H1 (cell line): Measurements from ENCODE around the gene HDAC9. TPM values are rescaled to one million over a fixed set of nuclear protein-coding genes. Genes with fewer than 3 reads are reported as not detected.

Source experiments
- CTCF ChIA-PET: fragments of 300-600 bp; sonication (Branson Sonifier 250); formaldehyde crosslinking; loops from one replicate; lab custom pipeline; 2021; ENCODE audit not compliant: partially characterized antibody; lab: Charles Lee
- POLR2A ChIA-PET: fragments of 300-600 bp; sonication (Branson Sonifier 250); formaldehyde crosslinking; loops from one replicate; lab custom pipeline; 2021; ENCODE audit warnings: inconsistent platforms; ENCODE audit not compliant: partially characterized antibody; lab: Charles Lee
- DNase-seq, 2 experiments: peaks; one replicate each; pipeline versions ENCODE4 v3.0.0 to v3.0.0-alpha.2; 2010 to 2022; ENCODE audit warnings: low spot score in 2 of 2, low read depth in 1 of 2, mixed read lengths in 1 of 2
- FAIRE-seq: peaks from 2 replicates; lab custom pipeline; 2011; peaks lifted over from hg19 to GRCh38; lab: Jason Lieb, UNC
- H2AFZ ChIP-seq: 2 replicates; pipeline ENCODE4 v1.8.1; 2012; ENCODE audit warnings: low read length, inconsistent platforms
- H2AK5ac ChIP-seq: 2 replicates; pipeline ENCODE4 v1.6.1; 2013; ENCODE audit warnings: low read depth, low read length
- H2BK120ac ChIP-seq: replicated peaks from 2 replicates; pipeline ENCODE3; 2013; ENCODE audit warnings: low read depth, low read length, inconsistent platforms
- H2BK12ac ChIP-seq: 2 replicates; pipeline ENCODE4 v1.6.1; 2013; ENCODE audit warnings: low read depth, low read length
- H2BK15ac ChIP-seq: 2 replicates; pipeline ENCODE4 v1.6.1; 2013; ENCODE audit warnings: low read length
- H2BK20ac ChIP-seq: 2 replicates; pipeline ENCODE4 v1.6.1; 2013; ENCODE audit warnings: low read length
- H2BK5ac ChIP-seq: 2 replicates; pipeline ENCODE4 v1.6.1; 2013; ENCODE audit warnings: low read depth, low read length
- H3K14ac ChIP-seq: 2 replicates; pipeline ENCODE4 v1.6.1; 2013; ENCODE audit warnings: inconsistent platforms; ENCODE audit not compliant: insufficient read length
- H3K18ac ChIP-seq: 2 replicates; pipeline ENCODE4 v1.6.1; 2013; ENCODE audit warnings: low read length; ENCODE audit errors: extremely low read depth
- H3K23ac ChIP-seq: 2 replicates; pipeline ENCODE4 v1.6.1; 2013; ENCODE audit warnings: inconsistent platforms; ENCODE audit not compliant: insufficient read length
- H3K23me2 ChIP-seq: 2 replicates; pipeline ENCODE4 v1.6.1; 2013; ENCODE audit warnings: low read depth, low read length
- H3K27ac ChIP-seq: 2 replicates; pipeline ENCODE4 v1.6.1; 2011; ENCODE audit warnings: low read depth, low read length, inconsistent platforms
- H3K27me3 ChIP-seq, 4 experiments: replicated peaks in 1 of 4; 1 replicate in 1 of 4; 2 replicates in 3 of 4; pipeline versions ENCODE4 v1.6.1 to v1.8.1; 2011 to 2013; ENCODE audit warnings: low read length in 3 of 4, mild to moderate bottlenecking in 3 of 4, inconsistent platforms in 2 of 4, mixed read lengths in 2 of 4, moderate library complexity in 1 of 4; ENCODE audit not compliant: control insufficient read depth in 3 of 4, insufficient read depth in 3 of 4; ENCODE audit errors: extremely low read depth in 1 of 4
- H3K36me3 ChIP-seq, 4 experiments: 2 replicates each; pipeline versions ENCODE4 v1.6.1 to v1.8.1; 2011 to 2013; ENCODE audit warnings: mild to moderate bottlenecking in 4 of 4, low read length in 3 of 4, moderate library complexity in 2 of 4, control low read depth in 1 of 4, inconsistent platforms in 1 of 4; ENCODE audit not compliant: insufficient read depth in 4 of 4, control insufficient read depth in 2 of 4
- H3K4ac ChIP-seq: replicated peaks from 2 replicates; pipeline ENCODE3; 2013; ENCODE audit warnings: low read length, low read depth, mixed read lengths, inconsistent platforms; ENCODE audit not compliant: insufficient read length
- H3K4me1 ChIP-seq, 4 experiments: replicated peaks in 1 of 4; 1 replicate in 1 of 4; 2 replicates in 3 of 4; pipeline versions ENCODE4 v1.6.1 to v1.8.1; 2011 to 2013; ENCODE audit warnings: low read length in 3 of 4, inconsistent platforms in 2 of 4, mixed read lengths in 1 of 4; ENCODE audit not compliant: insufficient read depth in 4 of 4, control insufficient read depth in 3 of 4
- H3K4me2 ChIP-seq, 2 experiments: 2 replicates each; pipeline versions ENCODE4 v1.6.1 to v1.8.1; 2011 to 2013; ENCODE audit warnings: low read depth in 2 of 2, low read length in 2 of 2, control low read depth in 1 of 2, inconsistent platforms in 1 of 2, mild to moderate bottlenecking in 1 of 2; ENCODE audit not compliant: insufficient read depth in 1 of 2
- H3K4me3 ChIP-seq, 4 experiments: fragments of 200-600, 300-600 bp in 1 of 4; sonication (generic), shearing (Covaris generic), sonication (Bioruptor Twin) in 1 of 4; 2 replicates each; pipeline versions ENCODE4 v1.5.1 to v1.8.1; 2011 to 2016; ENCODE audit warnings: low read length in 4 of 4, low read depth in 3 of 4, control low read depth in 2 of 4, inconsistent platforms in 2 of 4, mild to moderate bottlenecking in 2 of 4, mixed read lengths in 1 of 4, moderate library complexity in 1 of 4; ENCODE audit not compliant: insufficient read depth in 2 of 4; ENCODE audit errors: extremely low read depth in 1 of 4
- H3K56ac ChIP-seq: replicated peaks from 2 replicates; pipeline ENCODE3; 2013; ENCODE audit warnings: low read depth, mild to moderate bottlenecking, mixed read lengths, low read length, inconsistent platforms; ENCODE audit not compliant: insufficient read length
- H3K79me1 ChIP-seq: 2 replicates; pipeline ENCODE4 v1.6.1; 2013; ENCODE audit warnings: low read depth, low read length, control low read depth
- H3K79me2 ChIP-seq, 2 experiments: 2 replicates each; pipeline versions ENCODE4 v1.6.1 to v1.8.1; 2012 to 2013; ENCODE audit warnings: low read length in 2 of 2, mild to moderate bottlenecking in 2 of 2, inconsistent platforms in 1 of 2; ENCODE audit not compliant: insufficient read depth in 2 of 2, control insufficient read depth in 1 of 2
- H3K9ac ChIP-seq, 4 experiments: replicated peaks in 1 of 4; 1 replicate in 1 of 4; 2 replicates in 3 of 4; pipeline versions ENCODE4 v1.6.1 to v1.8.1; 2011 to 2013; ENCODE audit warnings: low read depth in 3 of 4, low read length in 3 of 4, control low read depth in 2 of 4, mild to moderate bottlenecking in 2 of 4, moderate library complexity in 2 of 4, inconsistent platforms in 1 of 4; ENCODE audit errors: extremely low read depth in 1 of 4
- H3K9me3 ChIP-seq, 2 experiments: 2 replicates each; pipeline versions ENCODE4 v1.6.1 to v1.8.1; 2012 to 2013; ENCODE audit warnings: mild to moderate bottlenecking in 2 of 2, moderate library complexity in 2 of 2, control low read depth in 1 of 2, inconsistent platforms in 1 of 2, low read depth in 1 of 2, low read length in 1 of 2, mixed read lengths in 1 of 2; ENCODE audit not compliant: insufficient read depth in 2 of 2
- H4K20me1 ChIP-seq, 2 experiments: replicated peaks in 1 of 2; 2 replicates each; pipeline versions ENCODE3 to v1.8.1; 2011 to 2013; ENCODE audit warnings: inconsistent platforms in 2 of 2, low read length in 2 of 2, mild to moderate bottlenecking in 1 of 2; ENCODE audit not compliant: insufficient read depth in 2 of 2, control insufficient read depth in 1 of 2
- H4K5ac ChIP-seq: 2 replicates; pipeline ENCODE4 v1.6.1; 2013; ENCODE audit warnings: low read length, low read depth, mixed read lengths, inconsistent platforms; ENCODE audit not compliant: insufficient read length
- H4K8ac ChIP-seq: 2 replicates; pipeline ENCODE4 v1.8.0; 2013; ENCODE audit warnings: mild to moderate bottlenecking, moderate library complexity, low read length, inconsistent platforms; ENCODE audit not compliant: insufficient read depth; ENCODE audit errors: extremely low read depth
- H4K91ac ChIP-seq: replicated peaks from 2 replicates; pipeline ENCODE3; 2013; ENCODE audit warnings: low read length, mixed read lengths, inconsistent platforms; ENCODE audit not compliant: insufficient read length
- CREB1 ChIP-seq: IDR thresholded peaks from 2 replicates; pipeline ENCODE4 v1.6.1; 2012; ENCODE audit warnings: inconsistent platforms
- FOSL1 ChIP-seq: IDR thresholded peaks from 2 replicates; pipeline ENCODE4 v1.6.1; 2011; ENCODE audit warnings: mild to moderate bottlenecking, low read depth, low read length, moderate library complexity; ENCODE audit not compliant: insufficient read depth
- RXRA ChIP-seq: IDR thresholded peaks from 2 replicates; pipeline ENCODE4 v1.6.1; 2011; ENCODE audit warnings: low read depth, mild to moderate bottlenecking, low read length, moderate library complexity; ENCODE audit not compliant: insufficient read depth
- WGBS, 2 experiments: shearing (Covaris generic) in 1 of 2; methylation state at CpG; one replicate each; pipeline versions ENCODE4 v1.1.6 to v1.1.7; 2013 to 2015; ENCODE audit warnings: low lambda C conversion rate in 2 of 2, mixed read lengths in 2 of 2, inconsistent platforms in 1 of 2, low coverage in 1 of 2, missing lambda C conversion rate in 1 of 2; ENCODE audit not compliant: insufficient replicate concordance in 2 of 2, insufficient coverage in 1 of 2, insufficient read length in 1 of 2; ENCODE audit errors: extremely low coverage in 1 of 2, missing lambda C conversion rate in 1 of 2; 5-methylcytosine and 5-hydroxymethylcytosine counted together
- polyA plus RNA-seq, 7 experiments: library from polyadenylated mRNA; depleted of rRNA in 3 of 7; stranded (reverse) in 5 of 7; unstranded in 2 of 7; fragments of >200 nt in 5 of 7; fragments of 200-250 nt in 2 of 7; gene quantifications; 1 replicate in 5 of 7; 2 replicates in 1 of 7; 4 replicates in 1 of 7; pipeline versions ENCODE4 v1.2.1 to v1.2.3, GENCODE V29; 2011 to 2013; ENCODE audit warnings: missing spikeins in 2 of 7, mixed read lengths in 2 of 7
- total RNA-seq: library from RNA; stranded (reverse); fragmentation: NEBNext Ultra II Directional; extraction: Animal tissue kit (Norgen Biotek cat#: 25700); gene quantifications from 2 replicates; pipeline ENCODE4 v1.2.1, GENCODE V29; 2021

Gene HDAC9
- total and polyA plus RNA-seq, 2 of the 8 experiments (the other 6 are each of a cell fraction or from before 2014, with no cell fraction given) = 9.5 to 13.1 TPM

GRCh38 chr7:18555120-18555519 is 59.6 kb downstream of the HDAC9 start:
- H3K9me3 ChIP-seq = no peaks in the 10 kb centered on the region
- H2BK20ac ChIP-seq = no peak overlapping the region
- no peak overlapping the region for H3K14ac ChIP-seq
- H2BK12ac ChIP-seq = no peak overlapping the region
- H3K27ac ChIP-seq = no peak overlapping the region
- H4K91ac ChIP-seq = no peak overlapping the region
- no peak overlapping the region for H3K23ac ChIP-seq
- TF ChIP-seq RXRA = no peak
- TF ChIP-seq FOSL1 = no peak
- no peak for TF ChIP-seq CREB1
- DNase-seq (no peak), FAIRE-seq (no peak)
- H3K27me3 ChIP-seq = no peaks in the 10 kb centered on the region
- H3K4me2 ChIP-seq = no peak overlapping the region
- no peak overlapping the region for H2BK15ac ChIP-seq
- H3K9ac ChIP-seq = no peak overlapping the region
- no peaks in the 10 kb centered on the region for H3K36me3 ChIP-seq
- no peak overlapping the region for H4K5ac ChIP-seq
- H2BK120ac ChIP-seq = no peak overlapping the region
- H3K23me2 ChIP-seq = no peaks in the 10 kb centered on the region; the same call in 1 of the 2 replicates
- no peak overlapping the region for H3K56ac ChIP-seq
- no peaks in the 10 kb centered on the region for H3K79me1 ChIP-seq
- H4K8ac ChIP-seq = no peak overlapping the region
- peaks cover 0 to 2% (median 0%) of the 10 kb centered on the region in 4 experiments; a peak in 1 of 7 replicates for H3K4me1 ChIP-seq
- no peak overlapping the region for H2BK5ac ChIP-seq
- no peaks in the 10 kb centered on the region for H3K79me2 ChIP-seq
- ChIA-PET POLR2A (no interaction called here), CTCF (no interaction called here)
- no peak overlapping the region for H3K4me3 ChIP-seq
- H2AFZ ChIP-seq = no peak overlapping the region
- no peak overlapping the region for H2AK5ac ChIP-seq
- H3K18ac ChIP-seq = no peak overlapping the region
- 97% methylated on average over 1 of the region's 1 CpG; no CpG with 5 or more reads in 1 of the 2 experiments for WGBS, 2 experiments
- no peak overlapping the region for H3K4ac ChIP-seq
- H4K20me1 ChIP-seq = no peaks in the 10 kb centered on the region
